AG09319 (cell line): ENCODE results near the gene PNKP.

ENCODE experiments used
- DNase-seq: peaks from one replicate; pipeline ENCODE4 v3.0.0-alpha.2; 2010; ENCODE audit warnings: low read depth; ENCODE audit errors: extremely low read depth
- CTCF ChIP-seq: IDR thresholded peaks from 2 replicates; pipeline ENCODE4 v1.5.1; 2011; ENCODE audit warnings: low read depth, mild to moderate bottlenecking, inconsistent platforms, low read length, moderate library complexity

Gene PNKP

GRCh38 chr19:49837425-49837824 lies 30.0 kb downstream of the PNKP start:
- DNase-seq = no peak
- no peak for TF ChIP-seq CTCF

- no peak for TF ChIP-seq CTCF
- no peak for DNase-seq
Measured at GRCh38 chr19:49837009-49837310, 30.4 kb downstream of the PNKP start.

DNA sequence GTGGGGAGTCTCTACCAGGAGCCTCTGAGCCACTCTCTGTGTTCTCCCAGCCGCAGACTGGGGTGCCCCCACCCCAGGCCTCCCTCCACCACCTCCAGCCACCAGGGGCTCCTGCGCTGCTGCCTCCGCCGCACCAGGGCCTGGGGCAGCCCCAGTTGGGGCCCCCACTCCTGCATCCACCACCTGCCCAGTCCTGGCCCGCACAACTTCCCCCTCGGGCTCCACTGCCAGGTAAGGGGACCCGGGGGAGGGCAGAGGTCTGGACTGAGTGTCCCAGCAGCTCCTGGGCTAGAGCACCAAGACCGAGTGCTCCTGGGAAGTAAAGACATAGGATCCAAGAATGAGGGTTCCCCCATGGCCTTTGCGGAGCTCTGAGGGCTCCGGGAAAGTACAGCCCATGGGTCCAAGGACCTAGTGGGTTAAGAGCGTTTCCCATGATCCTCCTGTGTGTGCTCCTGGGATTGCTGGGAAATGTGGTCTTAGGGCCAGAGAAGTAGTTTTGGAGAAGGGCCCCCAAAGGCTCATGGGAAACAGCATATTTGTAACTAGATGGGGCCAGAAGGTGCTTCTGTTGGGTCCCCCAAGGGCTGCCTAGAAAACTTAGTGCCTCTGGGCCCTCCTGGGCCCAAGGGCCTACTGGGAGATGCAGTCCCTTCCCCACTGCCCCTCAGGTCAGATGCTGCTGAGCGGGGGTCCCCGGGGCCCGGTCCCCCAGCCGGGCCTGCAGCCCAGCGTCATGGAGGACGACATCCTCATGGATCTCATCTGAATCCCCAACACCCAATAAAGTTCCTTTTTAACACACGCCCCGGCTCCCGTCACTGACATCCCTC lies 31.0 kb downstream of the PNKP start:
- TF ChIP-seq CTCF = no peak
- DNase-seq = no peak

- no peak for TF ChIP-seq CTCF
Measured at GRCh38 chr19:49835562-49835961, 31.8 kb downstream of the PNKP start.

DNA sequence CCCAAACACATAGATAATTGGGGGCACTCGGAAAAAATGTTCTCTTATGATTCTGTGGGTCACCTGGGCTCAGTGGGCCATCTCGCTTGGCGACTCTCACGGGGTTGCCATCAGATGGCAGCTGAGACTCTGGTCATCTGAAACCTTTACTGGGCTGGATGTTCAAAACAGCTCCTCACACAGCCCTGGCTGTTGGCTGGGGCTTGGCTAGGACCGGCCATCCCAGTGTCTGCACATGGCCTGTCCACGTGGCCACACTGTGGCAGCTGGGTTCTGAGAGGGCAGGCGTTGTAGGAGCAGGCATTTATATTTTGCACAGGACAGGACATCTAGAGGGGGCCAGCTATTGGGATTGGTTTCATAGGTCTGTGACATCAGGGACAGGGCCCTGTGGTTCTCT lies 33.8 kb downstream of the PNKP start:
- no peak for TF ChIP-seq CTCF
- DNase-seq = no peak

More at GRCh38 chr19:49835562-49835961, 31.8 kb downstream of the PNKP start:
- no peak for DNase-seq

DNA sequence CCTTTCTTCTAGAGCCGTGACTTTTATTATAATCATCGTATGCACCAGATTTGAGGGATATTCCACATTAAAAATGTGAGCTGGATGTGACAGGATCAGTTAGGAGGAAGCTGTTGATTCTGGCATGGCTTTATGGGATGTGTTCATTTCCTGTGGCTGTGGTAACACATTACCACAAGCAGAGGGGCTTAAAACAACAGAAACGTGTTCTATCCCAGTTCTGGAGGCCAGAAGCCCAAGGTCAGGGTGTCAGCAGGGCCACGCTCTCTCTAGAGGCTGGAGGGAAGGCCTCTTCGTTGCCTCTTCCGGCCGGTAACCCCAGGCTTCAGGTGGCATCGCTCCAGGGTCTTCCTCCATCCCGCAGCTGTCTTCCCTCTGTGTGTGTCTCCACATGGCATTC lies 34.8 kb downstream of the PNKP start:
- no peak for TF ChIP-seq CTCF
- DNase-seq = no peak

GRCh38 chr19:49831592-49831991 lies 35.8 kb downstream of the PNKP start:
- TF ChIP-seq CTCF = no peak
- DNase-seq = no peak
